GM18507 (cell line): ENCODE measurements around the gene TRANK1.
"Not testable (repeated sequence)": the region's sequence is repeated elsewhere in the genome, so short reads cannot be mapped to it uniquely, and the experiment has no call there.

Experiments
- DNase-seq: peaks from one replicate; pipeline ENCODE4 v3.0.0; 2011; ENCODE audit warnings: low read depth; ENCODE audit not compliant: insufficient read length; ENCODE audit errors: extremely low spot score
- FAIRE-seq: peaks from 2 replicates; lab custom pipeline; 2011; peaks lifted over from hg19 to GRCh38; lab: Jason Lieb, UNC

TRANK1 gene

DNA sequence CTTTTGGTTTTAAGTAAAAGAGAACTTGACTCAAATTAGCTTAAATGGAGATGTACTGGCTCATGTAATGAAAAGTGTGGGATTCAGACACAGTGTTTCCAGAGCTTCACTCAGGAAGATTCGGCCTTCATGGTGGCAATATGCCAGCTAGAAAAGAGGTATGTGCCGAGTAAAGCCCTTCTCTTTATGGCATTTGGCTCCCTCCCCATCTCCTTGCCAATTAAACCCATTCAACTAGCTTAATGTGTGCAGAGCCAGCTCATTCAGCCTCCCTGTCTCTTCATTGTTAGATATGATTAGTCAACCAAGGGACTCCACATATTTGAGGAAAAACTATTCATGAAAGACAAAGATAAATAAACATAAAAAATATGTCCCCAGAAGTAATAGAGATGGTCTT is 15.0 kb upstream of the TRANK1 start:
- FAIRE-seq = no peak
- DNase-seq = no peak

GRCh38 chr3:36957862-36958686 is 13.2 kb upstream of the TRANK1 start:
- FAIRE-seq (no peak), DNase-seq (no peak)

GRCh38 chr3:36957063-36957462 is 12.2 kb upstream of the TRANK1 start:
- DNase-seq = no peak
- no peak for FAIRE-seq

DNA sequence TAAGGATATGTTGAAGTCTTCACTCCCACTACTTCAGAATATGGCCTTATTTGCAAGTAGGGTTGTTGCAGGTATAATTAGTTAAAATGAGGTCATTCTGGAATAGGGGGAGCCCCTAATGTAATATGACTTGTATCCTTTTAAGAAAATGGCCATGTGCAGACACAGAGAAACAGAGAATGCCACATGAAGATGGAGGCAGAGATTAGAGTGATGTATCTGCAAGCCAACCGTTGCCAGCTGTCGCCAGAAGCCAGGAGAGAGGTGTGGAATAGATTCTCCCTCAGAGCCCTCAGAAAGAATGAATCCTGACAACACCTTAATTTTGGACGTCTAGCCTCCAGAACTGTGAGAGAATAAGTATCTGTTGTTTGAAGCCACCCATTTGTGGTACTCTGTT is 11.3 kb upstream of the TRANK1 start:
- FAIRE-seq (no peak), DNase-seq (no peak)

DNA sequence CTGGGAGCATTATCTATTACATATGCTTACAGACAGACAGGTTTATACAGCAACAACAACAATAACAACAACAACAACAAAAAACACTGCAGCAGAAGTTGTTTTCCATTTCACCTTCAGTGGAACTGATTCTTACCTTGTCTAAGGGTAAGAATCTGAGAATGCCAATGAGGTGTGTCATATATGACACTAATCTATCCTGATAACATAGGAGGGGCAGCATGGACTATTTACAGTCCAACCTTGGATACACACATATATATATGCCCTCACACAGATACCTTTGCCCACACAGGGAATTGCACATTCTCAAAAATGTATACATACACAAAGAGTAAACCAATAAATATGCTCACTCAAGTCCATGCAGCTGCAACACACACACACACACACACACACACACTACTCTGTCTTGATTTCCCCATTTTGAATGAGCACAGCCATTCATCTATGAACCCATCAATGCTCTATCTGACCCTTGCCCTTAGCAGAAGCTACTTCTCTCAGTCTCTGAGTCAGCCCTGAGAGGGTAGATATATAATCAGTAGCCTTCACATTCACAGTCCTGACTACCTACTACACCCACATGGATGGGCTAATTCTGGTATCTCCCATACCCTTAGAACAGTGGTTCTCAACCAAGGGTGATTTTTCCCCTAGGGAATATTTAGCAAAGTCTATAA is 9.7 kb upstream of the TRANK1 start:
- DNase-seq (no peak), FAIRE-seq (no peak)

- FAIRE-seq, DNase-seq: not testable (repeated sequence)
Observed at GRCh38 chr3:36947814-36948213, 3.0 kb upstream of the TRANK1 start.

DNA sequence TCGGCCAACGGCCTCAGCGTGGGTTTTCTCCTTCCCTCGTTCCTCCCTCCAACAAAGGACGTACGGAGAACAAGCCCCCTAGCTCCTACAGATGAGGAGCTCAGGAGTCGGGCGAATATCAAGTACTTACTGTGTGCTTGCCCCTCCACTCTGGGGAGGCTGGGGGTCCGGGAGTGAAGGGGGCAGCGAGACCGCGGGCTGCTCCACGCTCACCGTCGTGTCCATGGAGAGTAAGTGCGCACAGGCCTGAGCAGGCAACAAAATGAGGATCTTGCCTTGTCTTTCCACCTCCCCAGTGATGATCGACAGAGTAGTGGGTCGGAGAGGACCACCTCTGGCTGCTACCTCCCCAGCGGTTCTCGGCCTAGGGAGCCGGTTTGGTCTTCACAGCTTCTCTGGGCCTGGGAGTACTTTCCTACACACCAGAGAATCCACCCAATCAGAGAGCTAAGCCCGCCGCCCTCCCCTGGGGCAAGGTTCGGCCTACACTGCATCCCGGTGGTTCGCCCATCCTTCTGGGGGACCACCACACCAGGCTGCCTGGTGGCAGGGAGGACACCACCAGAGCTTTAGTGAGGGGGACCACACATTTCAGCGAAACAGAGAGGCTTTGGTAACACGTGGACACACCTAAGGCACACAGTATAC is 603 bp upstream of the TRANK1 start:
- FAIRE-seq = no peak

GRCh38 chr3:36944012-36944640 is 728 bp downstream of the TRANK1 start:
- no peak for DNase-seq

More for the DNA sequence above, 603 bp upstream of the TRANK1 start:
- no peak for DNase-seq

GRCh38 chr3:36943601-36944000 is 1.3 kb downstream of the TRANK1 start:
- DNase-seq (no peak), FAIRE-seq (no peak)

More at GRCh38 chr3:36944012-36944640, 728 bp downstream of the TRANK1 start:
- no peak for FAIRE-seq

- FAIRE-seq = no peak
- DNase-seq = no peak
Observed at GRCh38 chr3:36942638-36943248, 2.1 kb downstream of the TRANK1 start.

DNA sequence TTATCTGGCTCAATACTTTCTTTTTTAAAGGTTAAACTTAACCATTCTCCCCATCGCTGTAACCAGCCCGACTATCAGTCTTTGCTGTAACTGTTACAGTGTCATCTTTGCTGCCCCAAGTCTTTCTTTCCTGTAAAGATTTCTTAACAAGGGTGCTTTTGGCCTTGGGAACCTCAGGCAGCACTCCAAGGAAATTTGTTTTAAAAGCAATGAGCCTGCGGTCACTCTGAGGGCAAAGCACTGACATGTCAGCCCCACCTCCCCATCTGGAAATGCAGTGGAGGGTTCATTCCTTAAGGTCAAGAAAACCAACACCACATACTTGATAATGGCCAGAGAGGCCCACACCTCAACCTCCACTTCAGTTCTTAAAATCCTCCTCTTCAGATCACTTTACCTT is 3.2 kb downstream of the TRANK1 start:
- no peak for DNase-seq
- no peak for FAIRE-seq

- DNase-seq (no peak), FAIRE-seq (no peak)
Observed at GRCh38 chr3:36941162-36941561, 3.7 kb downstream of the TRANK1 start.

DNA sequence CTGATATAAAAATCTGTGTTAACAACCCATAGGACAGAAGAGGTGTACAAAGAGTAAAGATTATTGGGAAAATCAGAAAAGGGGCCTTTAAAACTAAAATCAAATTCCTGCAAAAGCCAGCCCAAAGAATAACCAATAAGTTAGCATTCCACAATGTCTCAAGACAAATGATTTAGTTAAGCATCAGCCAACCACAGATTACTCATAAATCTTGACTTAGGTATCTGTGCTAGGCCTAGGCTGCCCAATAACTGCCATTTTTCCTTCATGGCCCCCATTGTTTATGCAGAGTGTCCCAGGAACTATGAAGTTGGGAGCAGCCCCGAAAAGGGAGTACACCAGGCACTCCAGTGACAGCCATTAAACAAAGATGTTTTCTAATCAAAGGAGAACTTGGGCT is 7.4 kb downstream of the TRANK1 start:
- DNase-seq = no peak
- no peak for FAIRE-seq

GRCh38 chr3:36933540-36934296 is 11.1 kb downstream of the TRANK1 start:
- DNase-seq (no peak), FAIRE-seq (no peak)

DNA sequence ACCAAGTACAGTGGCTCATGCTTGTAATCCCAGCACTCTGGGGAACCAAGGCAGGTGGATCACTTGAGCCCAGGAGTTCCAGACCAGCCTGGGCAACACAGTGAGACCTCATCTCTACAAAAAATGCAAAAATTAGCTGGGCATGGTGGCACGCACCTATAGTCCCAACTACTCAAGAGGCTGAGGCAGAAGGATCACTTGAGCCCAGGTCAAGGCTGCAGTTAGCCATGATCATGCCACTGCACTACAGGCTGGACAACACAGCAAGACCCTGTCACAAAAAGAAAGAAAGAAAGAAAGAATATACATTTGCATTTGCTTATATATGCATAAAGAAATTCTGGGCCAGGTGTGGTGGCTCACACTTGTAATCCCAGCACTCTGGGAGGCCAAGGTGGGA is 13.4 kb downstream of the TRANK1 start:
- FAIRE-seq = not testable (repeated sequence)

DNA sequence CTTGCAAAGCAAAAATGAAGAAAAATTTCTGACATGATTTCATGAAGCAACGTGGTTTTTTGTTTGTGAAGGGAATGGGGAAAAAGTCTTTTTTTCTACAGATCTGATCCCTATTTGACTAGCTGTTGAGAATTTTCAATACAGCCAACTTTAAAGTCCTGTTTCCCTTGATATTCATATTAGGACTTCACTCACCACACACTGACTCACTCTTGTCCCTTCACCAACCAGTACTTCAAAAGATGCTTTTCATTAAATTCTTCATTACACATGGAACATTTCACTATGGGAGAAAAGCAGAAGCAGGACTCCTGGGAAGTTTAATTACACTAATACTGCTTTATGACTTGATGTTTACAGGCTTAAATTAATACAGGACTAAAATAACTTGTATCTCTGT is 16.6 kb downstream of the TRANK1 start:
- FAIRE-seq (no peak), DNase-seq (no peak)

More for the DNA sequence above, 13.4 kb downstream of the TRANK1 start:
- DNase-seq = not testable (repeated sequence)

DNA sequence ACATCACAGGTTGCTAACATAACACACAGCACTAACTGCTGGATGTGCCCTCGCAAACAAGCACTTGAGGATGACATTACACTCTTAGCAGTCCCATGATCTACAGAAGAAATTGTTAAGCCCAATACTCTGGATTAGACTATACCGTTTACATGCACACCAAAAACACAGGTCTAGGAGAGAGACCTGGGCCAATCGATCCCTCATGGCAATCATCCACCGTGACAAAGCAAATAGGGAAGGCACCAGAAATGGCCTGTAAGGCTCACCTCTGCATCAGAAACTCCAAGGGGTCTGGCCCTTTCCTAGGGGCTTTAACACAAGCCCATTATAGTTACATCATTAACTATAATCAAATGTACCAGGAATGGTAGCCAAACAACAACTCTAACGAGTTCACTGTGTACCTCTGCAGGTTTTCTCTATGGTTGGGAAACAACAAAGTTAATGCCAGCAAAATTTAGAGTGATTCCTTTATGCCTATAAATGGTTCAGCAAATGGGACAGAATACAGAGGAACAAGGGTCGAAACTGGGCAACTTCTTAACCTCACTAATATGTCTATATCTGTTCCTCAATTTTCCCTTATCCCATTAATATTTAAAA is 18.5 kb downstream of the TRANK1 start:
- DNase-seq (no peak), FAIRE-seq (no peak)

- FAIRE-seq (no peak), DNase-seq (no peak)
Observed at GRCh38 chr3:36924744-36925521, 19.9 kb downstream of the TRANK1 start.
